ENCODE measurements around the gene GCSAML. TPM values are rescaled to one million over a fixed set of nuclear protein-coding genes. Genes with fewer than 3 reads are reported as not detected.

Gene GCSAML
- total and polyA plus RNA-seq, 2 donors (not counting 1 experiment from before 2014, with no cell fraction given) = not detected

GRCh38 chr1:247605286-247605685 is 56.4 kb downstream of the GCSAML start, which contains the start of gene OR2G3:
TSS of gene OR2G3 (plus strand) at chr1:247605586. CDS start at chr1:247605586, 0 bp downstream.
- Histone ChIP-seq H3K4me3 (replicated peaks in 1 of 4; ENCODE audit: control extremely low read depth in 1 of 4, insufficient read depth in 1 of 4, low read depth in 3 of 4, low read length in 4 of 4) (no peak within 1 kb of the TSS), H3K9me3 (ENCODE audit: control insufficient read depth, insufficient read depth, low read depth, low read length) (no peaks in the 10 kb centered on the region), H3K27ac (ENCODE audit: insufficient read depth, low read length) (no peak within 1 kb of the TSS), H2AFZ (ENCODE audit: low read length) (no peak within 1 kb of the TSS), H3K36me3 (ENCODE audit: control insufficient read depth, insufficient read depth, low read length) (no peaks in the 10 kb centered on the region), H3K4me1 (ENCODE audit: control insufficient read depth, extremely low read depth, insufficient read depth, low read length) (no peaks in the 10 kb centered on the region), H3K4me2 (ENCODE audit: extremely low read depth, insufficient read depth, low read length) (no peak within 1 kb of the TSS), H4K20me1 (ENCODE audit: control insufficient read depth, extremely low read depth, insufficient read depth, low read length) (no peaks in the 10 kb centered on the region), H3K27me3 (ENCODE audit: control insufficient read depth, insufficient read depth, low read length) (no peaks in the 10 kb centered on the region), H3K79me2 (ENCODE audit: control insufficient read depth, insufficient read depth, low read length) (no peaks in the 10 kb centered on the region), H3K9ac (ENCODE audit: insufficient read depth, low read length) (no peak within 1 kb of the TSS)
- TF ChIP-seq CTCF (conservative IDR thresholded peaks at IDR 0.05 in 1 of 2, IDR thresholded peaks at IDR 0.05 in 1 of 2; ENCODE audit: low read depth in 1 of 2, low read length in 2 of 2) = no peak
- no peak for TF ChIP-seq EZH2 (IDR thresholded peaks at IDR 0.05; ENCODE audit: low read length, missing control alignments)
- DNase-seq (ENCODE audit: low read depth in 2 of 2) = no peak

- Histone ChIP-seq H3K4me1 (ENCODE audit: control insufficient read depth, extremely low read depth, insufficient read depth, low read length) (no peaks in the 10 kb centered on the region), H3K4me3 (replicated peaks in 1 of 4; ENCODE audit: control extremely low read depth in 1 of 4, insufficient read depth in 1 of 4, low read depth in 3 of 4, low read length in 4 of 4) (no peak overlapping the region), H3K4me2 (ENCODE audit: extremely low read depth, insufficient read depth, low read length) (no peak overlapping the region), H2AFZ (ENCODE audit: low read length) (no peak overlapping the region), H3K27ac (ENCODE audit: insufficient read depth, low read length) (no peak overlapping the region), H3K9me3 (ENCODE audit: control insufficient read depth, insufficient read depth, low read depth, low read length) (no peaks in the 10 kb centered on the region), H3K36me3 (ENCODE audit: control insufficient read depth, insufficient read depth, low read length) (no peaks in the 10 kb centered on the region), H4K20me1 (ENCODE audit: control insufficient read depth, extremely low read depth, insufficient read depth, low read length) (no peaks in the 10 kb centered on the region), H3K27me3 (ENCODE audit: control insufficient read depth, insufficient read depth, low read length) (no peaks in the 10 kb centered on the region), H3K9ac (ENCODE audit: insufficient read depth, low read length) (no peak overlapping the region), H3K79me2 (ENCODE audit: control insufficient read depth, insufficient read depth, low read length) (no peaks in the 10 kb centered on the region)
- DNase-seq (ENCODE audit: low read depth in 2 of 2) = no peak
- TF ChIP-seq CTCF (conservative IDR thresholded peaks at IDR 0.05 in 1 of 2, IDR thresholded peaks at IDR 0.05 in 1 of 2; ENCODE audit: low read depth in 1 of 2, low read length in 2 of 2) (no peak), EZH2 (IDR thresholded peaks at IDR 0.05; ENCODE audit: low read length, missing control alignments) (no peak)
Measured at GRCh38 chr1:247613405-247613804, 64.5 kb downstream of the GCSAML start.

- Histone ChIP-seq H3K4me2 (ENCODE audit: extremely low read depth, insufficient read depth, low read length) (no peak overlapping the region), H3K36me3 (ENCODE audit: control insufficient read depth, insufficient read depth, low read length) (no peaks in the 10 kb centered on the region), H4K20me1 (ENCODE audit: control insufficient read depth, extremely low read depth, insufficient read depth, low read length) (no peaks in the 10 kb centered on the region), H3K27me3 (ENCODE audit: control insufficient read depth, insufficient read depth, low read length) (no peaks in the 10 kb centered on the region), H3K4me3 (replicated peaks in 1 of 4; ENCODE audit: control extremely low read depth in 1 of 4, insufficient read depth in 1 of 4, low read depth in 3 of 4, low read length in 4 of 4) (no peak overlapping the region), H3K79me2 (ENCODE audit: control insufficient read depth, insufficient read depth, low read length) (no peaks in the 10 kb centered on the region), H3K27ac (ENCODE audit: insufficient read depth, low read length) (no peak overlapping the region), H3K9ac (ENCODE audit: insufficient read depth, low read length) (no peak overlapping the region), H3K9me3 (ENCODE audit: control insufficient read depth, insufficient read depth, low read depth, low read length) (no peaks in the 10 kb centered on the region), H3K4me1 (ENCODE audit: control insufficient read depth, extremely low read depth, insufficient read depth, low read length) (no peaks in the 10 kb centered on the region), H2AFZ (ENCODE audit: low read length) (no peak overlapping the region)
- DNase-seq (ENCODE audit: low read depth in 2 of 2) = no peak
- TF ChIP-seq CTCF (conservative IDR thresholded peaks at IDR 0.05 in 1 of 2, IDR thresholded peaks at IDR 0.05 in 1 of 2; ENCODE audit: low read depth in 1 of 2, low read length in 2 of 2) = no peak
- no peak for TF ChIP-seq EZH2 (IDR thresholded peaks at IDR 0.05; ENCODE audit: low read length, missing control alignments)
Measured at GRCh38 chr1:247614625-247615024, 65.7 kb downstream of the GCSAML start.

Other genes starting within 250 kb of the GCSAML start
- gene ZNF496, start 217.3 kb upstream of the GCSAML start, total RNA-seq = 17.7 and 20.0 TPM in 2 replicates
- gene ZNF496, start 217.3 kb upstream of the GCSAML start, polyA plus RNA-seq = 10.0 and 10.6 TPM in 2 replicates
- gene NLRP3, start 133.0 kb upstream of the GCSAML start, total RNA-seq = under 0.01 TPM in 1 of 2 replicates, not detected in the other
- gene NLRP3, start 133.0 kb upstream of the GCSAML start, polyA plus RNA-seq = 0.07 and 0.08 TPM in 2 replicates
- gene OR2B11, start 91.0 kb upstream of the GCSAML start, total RNA-seq = not detected in 2 replicates
- gene OR2B11, start 91.0 kb upstream of the GCSAML start, polyA plus RNA-seq = not detected in 2 replicates
- gene OR2C3, start 12.7 kb upstream of the GCSAML start, total RNA-seq = not detected in 2 replicates
- not detected in 2 replicates for gene OR2C3, start 12.7 kb upstream of the GCSAML start, polyA plus RNA-seq
- not detected in 2 replicates for gene OR2G2, start 39.2 kb downstream of the GCSAML start, total RNA-seq
- not detected in 2 replicates for gene OR2G2, start 39.2 kb downstream of the GCSAML start, polyA plus RNA-seq
- gene OR2G3, start 56.5 kb downstream of the GCSAML start, total RNA-seq = not detected in 2 replicates
- not detected in 2 replicates for gene OR2G3, start 56.5 kb downstream of the GCSAML start, polyA plus RNA-seq
- gene OR13G1, start 130.6 kb downstream of the GCSAML start, total RNA-seq = not detected in 2 replicates
- not detected in 2 replicates for gene OR13G1, start 130.6 kb downstream of the GCSAML start, polyA plus RNA-seq
- not detected in 2 replicates for gene OR6F1, start 167.5 kb downstream of the GCSAML start, total RNA-seq
- not detected in 2 replicates for gene OR6F1, start 167.5 kb downstream of the GCSAML start, polyA plus RNA-seq
- gene OR14K1, start 189.5 kb downstream of the GCSAML start, total RNA-seq = not detected in 2 replicates
- gene OR14K1, start 189.5 kb downstream of the GCSAML start, polyA plus RNA-seq = not detected in 2 replicates
- not detected in 2 replicates for gene OR14A2, start 199.0 kb downstream of the GCSAML start, total RNA-seq
- gene OR14A2, start 199.0 kb downstream of the GCSAML start, polyA plus RNA-seq = not detected in 2 replicates
- not detected in 2 replicates for gene OR1C1, start 211.4 kb downstream of the GCSAML start, total RNA-seq
- not detected in 2 replicates for gene OR1C1, start 211.4 kb downstream of the GCSAML start, polyA plus RNA-seq